Lung (tissue), 12 donors: ENCODE data around the gene BRD4. TPM values are rescaled to one million over a fixed set of nuclear protein-coding genes. Genes with fewer than 3 reads are reported as not detected.

ENCODE experiments used
- ATAC-seq: fragments of 200-7000 bp; cut with Tn5 transposase; one replicate; pipeline ENCODE4 v1.9.1; 2020; ENCODE audit warnings: moderate number of reproducible peaks; ENCODE audit not compliant: insufficient read depth, low FRiP score
- DNase-seq, 3 donors: peaks; one replicate each; pipeline ENCODE4 v3.0.0-alpha.2; 2013 to 2017
- H3K27ac ChIP-seq, 2 donors: one replicate each; pipeline ENCODE4 v1.5.1; 2013; ENCODE audit warnings: mild to moderate bottlenecking in 2 of 2, moderate library complexity in 2 of 2, control low read depth in 1 of 2, inconsistent platforms in 1 of 2, low read depth in 1 of 2, low read length in 1 of 2
- H3K27me3 ChIP-seq, 3 donors: one replicate each; pipeline ENCODE4 v1.5.1; 2013; ENCODE audit warnings: low read length in 2 of 3; ENCODE audit not compliant: control insufficient read depth in 3 of 3, insufficient read depth in 3 of 3
- H3K36me3 ChIP-seq, 4 donors: one replicate each; pipeline ENCODE4 v1.5.1; 2013; ENCODE audit warnings: low read length in 4 of 4, mild to moderate bottlenecking in 1 of 4, moderate library complexity in 1 of 4; ENCODE audit not compliant: control insufficient read depth in 4 of 4, insufficient read depth in 4 of 4
- H3K4me1 ChIP-seq, 5 donors: one replicate each; pipeline ENCODE4 v1.5.1; 2013; ENCODE audit warnings: low read length in 5 of 5, mild to moderate bottlenecking in 2 of 5, moderate library complexity in 1 of 5; ENCODE audit not compliant: control insufficient read depth in 5 of 5, insufficient read depth in 5 of 5
- H3K4me3 ChIP-seq: one replicate; pipeline ENCODE4 v1.5.1; 2013; ENCODE audit warnings: mild to moderate bottlenecking, control low read depth, moderate library complexity
- H3K9ac ChIP-seq, 2 donors: one replicate each; pipeline ENCODE4 v1.5.1; 2013; ENCODE audit warnings: low read length in 2 of 2, control low read depth in 1 of 2; ENCODE audit not compliant: insufficient read depth in 1 of 2
- H3K9me3 ChIP-seq, 4 donors: one replicate each; pipeline ENCODE4 v1.5.1; 2013; ENCODE audit warnings: low read length in 3 of 4, mild to moderate bottlenecking in 1 of 4, moderate library complexity in 1 of 4; ENCODE audit not compliant: control insufficient read depth in 4 of 4, insufficient read depth in 3 of 4
- CTCF ChIP-seq: IDR thresholded peaks from 2 replicates; pipeline ENCODE4 v1.5.1; 2012; ENCODE audit warnings: mild to moderate bottlenecking; ENCODE audit errors: control extremely low read depth, extremely low read depth
- WGBS, 2 donors: extraction: QIAGEN DNeasy Blood & Tissue Kit; methylation state at CpG; one replicate each; pipeline ENCODE4 v1.1.7; 2013; 5-methylcytosine and 5-hydroxymethylcytosine counted together
- polyA plus RNA-seq, 2 donors: library from polyadenylated mRNA; stranded (reverse); fragments of 200-250 nt; gene quantifications; one replicate each; pipeline ENCODE4 v1.2.1, GENCODE V29; 2013
- total RNA-seq, 2 donors: library from RNA; depleted of rRNA in 1 of 2; stranded (reverse); fragments of >200 nt in 1 of 2; gene quantifications; one replicate each; pipeline ENCODE4 v1.2.1, GENCODE V29; 2014 to 2021
- donor health status: control.
- donor health status: control.
- donor health status: Bipolar disorder and iron deficiency.
- donor health status: healthy.
- donor health status: DM: yes; HTN: yes; CAD: no.

BRD4 gene
- total and polyA plus RNA-seq, 4 donors, result 23.2 to 89.0 (median 37.7) TPM

- TF ChIP-seq CTCF, result no peak
- peak overlapping the region; percentile 12 to 74 for H3K27ac ChIP-seq
- ATAC-seq (no peak), DNase-seq (no peak)
- H3K4me1 ChIP-seq, result peaks cover 9 to 42% (median 22%) of the 10 kb centered on the region in 5 donors
- no peak overlapping the region for H3K4me3 ChIP-seq
- H3K36me3 ChIP-seq, result peaks cover 3 to 70% (median 32%) of the 10 kb centered on the region in 4 donors
- H3K9ac ChIP-seq, result no peak overlapping the region
- no peaks in the 10 kb centered on the region for H3K27me3 ChIP-seq
- 76 to 81% methylated on average over 20 of the region's 20 CpGs for WGBS, 2 donors
- H3K9me3 ChIP-seq, result no peaks in the 10 kb centered on the region
These were observed 85.0 kb downstream of the BRD4 start for GRCh38 chr19:15247107-15248014.

GRCh38 chr19:15246198-15246481 is 86.2 kb downstream of the BRD4 start:
- no peak for DNase-seq
- no peak for ATAC-seq
- Histone ChIP-seq H3K4me3 (no peak overlapping the region), H3K36me3 (peaks cover 3 to 70% (median 35%) of the 10 kb centered on the region in 4 donors), H3K27ac (peak overlapping the region in 1 of 2 donors; percentile 23), H3K27me3 (no peaks in the 10 kb centered on the region), H3K9me3 (no peaks in the 10 kb centered on the region), H3K9ac (no peak overlapping the region), H3K4me1 (peaks cover 9 to 31% (median 22%) of the 10 kb centered on the region in 5 donors)
- TF ChIP-seq CTCF, result no peak
- 92 to 96% methylated on average over 5 of the region's 5 CpGs for WGBS, 2 donors

GRCh38 chr19:15245370-15246197 is 86.8 kb downstream of the BRD4 start:
- H3K9me3 ChIP-seq, result no peaks in the 10 kb centered on the region
- H3K4me3 ChIP-seq, result no peak overlapping the region
- peaks cover 6 to 25% (median 18%) of the 10 kb centered on the region in 5 donors for H3K4me1 ChIP-seq
- no peaks in the 10 kb centered on the region for H3K27me3 ChIP-seq
- peak overlapping the region in 1 of 2 donors; percentile 23 for H3K27ac ChIP-seq
- 91 to 92% methylated on average over 20 of the region's 20 CpGs for WGBS, 2 donors
- DNase-seq, result no peak
- peaks cover 5 to 72% (median 37%) of the 10 kb centered on the region in 4 donors for H3K36me3 ChIP-seq
- no peak for ATAC-seq
- no peak overlapping the region for H3K9ac ChIP-seq
- TF ChIP-seq CTCF, result no peak
